Amniotic stem cell (primary cell): ENCODE results near the gene INHA.

Experiments
- DNase-seq: peaks from one replicate; lab custom pipeline; 2025; lab: John Stamatoyannopoulos, UW

The INHA gene

DNA sequence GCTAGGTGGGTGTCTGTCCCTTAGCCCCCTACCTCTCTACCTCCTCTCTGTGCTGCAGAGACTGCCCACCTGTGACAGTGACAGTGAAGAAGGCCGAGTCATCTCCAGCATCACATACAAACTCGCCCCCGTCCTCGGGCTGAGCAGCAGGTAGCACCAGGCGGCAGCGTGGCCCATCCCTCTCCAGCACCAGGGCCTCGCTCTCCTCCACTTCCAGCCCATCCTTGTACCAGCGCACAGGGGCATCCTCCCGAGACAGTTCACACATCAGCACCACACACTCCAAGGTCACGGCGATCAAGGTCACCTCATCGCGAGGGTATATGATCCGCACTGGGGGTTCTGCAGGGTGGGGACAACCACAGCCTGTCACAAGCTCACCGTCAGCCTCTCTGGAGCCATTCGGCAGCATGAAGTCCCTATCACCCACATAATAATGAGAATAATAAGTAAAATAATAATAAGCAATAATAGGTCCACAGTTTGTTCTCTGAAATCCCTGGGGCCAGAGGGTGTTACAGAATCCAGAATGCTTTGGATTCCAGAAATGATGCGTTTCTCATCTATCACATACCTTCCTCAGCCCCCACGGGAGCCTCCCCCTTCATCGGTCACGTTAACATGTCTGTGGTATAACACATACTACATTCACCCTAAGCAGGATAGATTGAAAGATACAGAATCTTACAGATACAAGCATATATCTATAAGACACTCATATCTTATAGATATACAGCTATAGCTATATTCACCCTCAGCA is 12.8 kb upstream of the INHA start:
- no peak for DNase-seq

GRCh38 chr2:219560037-219560892 is 11.8 kb upstream of the INHA start:
- no peak for DNase-seq

DNA sequence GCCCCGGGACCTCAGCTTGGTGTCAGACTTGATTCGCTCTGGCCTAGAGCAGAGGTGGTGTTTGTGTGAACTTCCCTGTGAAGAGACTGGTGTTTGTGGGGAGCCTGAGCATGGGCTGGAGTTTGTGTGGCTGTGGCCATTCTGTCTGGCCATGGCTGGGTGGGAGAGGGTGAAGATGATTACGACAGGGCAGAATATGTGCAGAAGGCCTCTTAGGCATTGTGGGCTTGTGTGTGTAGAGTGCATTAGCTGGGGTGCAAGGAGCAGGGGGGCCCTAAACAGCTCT is 11.3 kb upstream of the INHA start:
- no peak for DNase-seq

DNA sequence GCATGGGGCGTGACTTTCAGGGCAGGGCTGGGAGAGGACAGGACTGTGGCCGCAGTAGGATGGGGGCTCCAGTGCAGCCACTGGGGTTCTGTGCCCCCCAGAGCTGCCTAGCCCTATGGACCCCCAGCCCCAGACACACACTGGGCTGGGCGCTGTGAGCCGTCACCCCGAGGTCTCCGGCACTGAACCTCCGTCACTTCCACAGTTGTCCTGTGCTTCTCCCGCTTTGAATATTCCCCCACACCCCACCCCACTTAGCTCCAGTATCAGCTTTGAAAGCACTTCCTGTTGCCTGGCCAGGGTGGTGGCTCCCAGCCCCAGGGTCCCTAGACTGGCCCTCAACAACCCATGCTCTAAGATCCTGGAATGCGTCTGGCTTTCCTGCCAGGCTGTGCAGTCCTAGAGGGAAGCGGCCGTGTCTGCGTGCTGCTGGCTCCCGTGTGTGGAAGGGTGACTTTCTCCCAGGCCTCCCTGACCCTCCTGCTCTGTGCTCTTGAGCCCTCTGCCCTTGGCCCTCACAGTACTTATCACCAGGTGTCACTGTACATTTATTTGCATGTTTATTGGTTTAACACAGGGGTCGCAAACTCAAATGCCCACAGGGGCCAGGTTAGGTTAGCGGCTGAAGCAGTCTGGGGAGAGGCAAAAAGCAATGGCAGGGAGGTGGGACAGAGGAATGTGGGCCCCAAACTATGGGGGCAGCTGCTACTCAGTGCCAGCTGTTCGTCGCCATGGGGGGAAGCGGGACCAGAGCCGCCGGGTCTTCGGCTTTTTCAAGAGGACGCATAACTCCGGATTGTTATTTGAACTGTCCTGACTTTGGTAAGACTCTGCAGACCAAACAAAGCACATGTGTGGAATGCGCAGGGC is 10.7 kb upstream of the INHA start:
- no peak for DNase-seq

DNA sequence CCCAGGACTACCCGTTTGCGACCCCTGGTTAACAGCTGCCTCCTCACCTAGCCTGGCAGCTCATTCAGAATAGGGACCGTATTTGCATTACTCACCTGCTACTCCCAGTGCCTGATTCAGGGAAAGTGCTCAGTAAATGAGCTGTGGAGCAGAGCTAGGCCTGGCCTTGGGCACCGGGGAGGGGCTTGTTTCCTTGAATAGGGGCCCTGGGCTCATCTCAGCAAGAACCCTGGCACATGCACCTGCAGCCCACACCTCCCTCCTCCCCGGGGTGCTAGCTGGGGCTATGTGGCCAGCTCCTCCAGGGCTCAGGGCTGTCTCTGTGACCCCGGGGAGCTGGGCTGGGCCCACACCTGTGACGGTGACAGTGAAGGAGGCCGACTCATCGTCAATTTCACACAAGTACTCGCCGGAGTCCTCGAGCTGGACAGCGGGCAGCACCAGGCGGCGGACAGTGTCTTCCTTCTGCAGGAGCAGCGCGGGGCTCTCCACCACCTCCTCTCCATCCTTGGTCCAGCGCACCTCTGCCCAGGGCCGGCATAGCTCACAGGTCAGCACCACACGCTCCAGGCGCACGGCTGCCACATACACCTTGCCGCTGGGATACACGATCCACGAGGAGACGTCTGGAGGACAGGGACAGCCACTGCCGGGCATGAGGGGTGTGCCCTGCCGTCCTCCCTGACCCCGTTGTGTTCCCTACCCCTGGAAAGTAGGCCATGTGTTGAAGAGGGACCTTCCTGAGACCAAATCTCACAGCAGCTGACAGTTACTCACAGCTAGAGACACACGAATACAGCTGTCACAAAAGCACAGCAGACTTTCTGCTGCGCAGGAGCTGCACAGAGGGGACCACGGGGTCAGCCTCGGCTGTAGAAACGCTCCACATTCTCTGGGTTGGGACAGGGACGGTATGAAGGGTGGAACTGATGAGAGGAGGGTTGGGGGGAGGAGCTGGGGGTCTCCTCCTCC is 9.8 kb upstream of the INHA start:
- no peak for DNase-seq

DNA sequence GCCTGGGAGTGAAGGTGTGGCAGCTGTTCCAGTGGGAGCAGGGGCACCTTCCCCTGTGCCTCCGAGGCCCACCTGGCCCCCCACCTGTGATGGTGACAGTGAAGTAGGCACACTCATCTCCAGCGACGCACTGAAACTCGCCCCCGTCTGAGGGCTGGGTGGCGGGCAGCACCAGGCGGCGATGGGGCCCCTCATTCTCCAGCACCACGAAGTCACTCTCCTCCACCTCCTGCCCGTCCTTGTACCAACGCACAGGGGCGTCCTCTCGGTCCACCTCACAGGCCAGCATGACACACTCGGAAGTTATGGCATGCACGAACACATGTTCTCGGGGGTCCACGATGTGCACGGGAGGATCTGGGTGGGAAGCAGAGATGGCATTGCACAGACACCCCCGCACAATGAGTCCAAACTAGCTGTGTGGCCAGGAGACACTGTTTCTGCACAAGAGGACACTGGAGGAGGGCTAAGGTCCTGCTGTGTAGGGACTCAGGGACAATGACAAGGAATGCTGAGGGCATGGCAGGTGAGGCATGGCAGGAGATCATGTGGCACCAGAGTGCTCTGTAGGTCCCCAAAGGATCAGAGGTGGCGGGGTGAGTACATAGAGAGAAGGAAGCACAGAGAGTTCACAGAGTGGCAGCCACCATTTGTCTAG is 8.7 kb upstream of the INHA start:
- no peak for DNase-seq

DNA sequence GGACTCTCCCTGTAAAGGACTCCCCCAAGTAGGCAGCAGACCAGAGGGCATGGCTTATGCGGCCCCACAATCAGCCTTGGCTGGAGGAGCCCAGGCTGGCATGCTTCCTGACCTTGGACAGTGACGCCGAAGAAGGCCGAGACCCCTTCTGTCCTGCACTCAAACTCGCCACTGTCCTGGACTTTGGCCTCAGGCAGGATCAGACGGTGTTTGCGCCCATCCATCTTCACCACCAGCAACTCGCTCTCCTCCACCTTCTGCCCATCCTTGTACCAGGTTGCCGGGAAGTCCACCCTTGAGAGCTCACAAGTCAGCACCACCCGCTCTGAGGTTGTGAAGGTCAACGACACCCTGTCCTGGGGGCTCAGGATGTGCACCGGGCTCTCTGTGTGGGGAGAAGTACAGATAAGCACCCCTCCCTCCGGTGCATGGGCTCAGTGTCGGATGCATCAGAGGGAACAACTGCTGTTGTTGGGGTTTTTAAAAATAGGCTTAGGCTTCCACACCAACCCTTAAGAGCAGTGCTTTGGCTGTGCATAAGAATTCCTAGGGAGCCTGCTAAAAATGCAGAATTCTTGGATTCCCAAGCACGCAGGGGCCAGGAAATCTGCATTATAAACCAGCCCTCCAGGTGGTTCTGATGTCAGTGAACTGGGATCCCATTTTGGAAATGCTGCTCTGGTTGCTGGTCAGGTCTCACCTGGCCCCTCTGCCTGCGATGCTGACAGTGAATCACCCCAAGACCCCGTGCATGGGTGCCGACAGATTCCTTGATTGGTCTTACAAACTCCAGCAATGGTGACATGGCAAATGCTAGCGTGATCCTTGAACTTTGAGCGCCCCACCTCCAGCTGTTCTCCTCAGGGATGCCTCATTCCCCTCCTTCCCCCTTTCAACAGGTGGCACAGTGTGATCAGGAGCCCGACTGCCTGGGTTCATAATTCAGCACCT is 6.7 kb upstream of the INHA start:
- no peak for DNase-seq

DNA sequence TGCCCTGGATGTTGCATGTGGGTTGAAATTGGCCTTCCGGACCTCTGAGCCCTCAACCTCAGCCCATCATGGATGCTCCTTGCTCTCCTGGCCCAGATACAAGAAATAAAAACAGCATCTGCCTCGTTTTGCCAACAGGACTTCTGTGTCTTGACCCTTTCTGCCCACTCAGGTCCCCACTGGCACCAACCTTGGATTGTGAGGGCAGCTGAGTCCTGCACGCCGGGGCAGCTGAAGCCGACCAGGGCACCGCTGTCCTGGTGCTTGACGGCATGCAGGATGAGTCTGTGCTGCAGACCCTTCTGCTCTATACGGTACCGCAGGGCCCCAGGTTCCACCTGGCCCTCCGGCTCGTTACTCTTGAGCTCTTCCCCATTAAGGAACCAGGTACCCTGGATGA is 5.5 kb upstream of the INHA start:
- no peak for DNase-seq

GRCh38 chr2:219567131-219567530 is 5.0 kb upstream of the INHA start:
- DNase-seq = no peak

DNA sequence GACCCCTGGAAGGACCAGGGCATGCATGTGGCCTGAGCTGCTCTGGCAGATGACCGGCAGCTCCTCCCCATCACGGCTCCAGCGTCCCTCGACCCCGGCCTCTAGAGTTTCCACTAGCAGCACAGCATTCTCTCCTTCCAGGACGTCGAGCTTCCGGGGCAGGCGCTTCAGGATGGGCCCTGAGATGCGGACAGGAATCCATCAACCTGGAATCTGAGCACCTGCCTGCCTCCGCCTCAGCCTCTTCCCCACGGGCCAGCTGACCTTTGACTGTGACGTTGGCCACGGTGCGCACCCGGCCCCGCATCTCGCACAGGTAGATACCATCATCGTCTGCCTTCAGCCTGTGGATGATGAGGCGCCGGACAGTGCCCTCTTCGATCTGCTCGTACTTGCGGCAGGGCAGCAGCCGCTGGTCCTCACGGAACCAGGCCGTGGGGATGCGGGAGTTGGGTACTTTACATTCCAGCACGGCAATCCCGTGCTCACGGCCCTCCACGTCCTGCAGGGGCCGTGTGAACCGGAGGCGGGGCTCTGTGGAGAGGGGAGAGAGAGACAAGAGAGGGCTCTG is 4.2 kb upstream of the INHA start:
- no peak for DNase-seq

GRCh38 chr2:219569041-219569440 is 3.1 kb upstream of the INHA start:
- DNase-seq = no peak

- DNase-seq = no peak
Measured at GRCh38 chr2:219569635-219570034, 2.5 kb upstream of the INHA start.

- no peak for DNase-seq
Measured at GRCh38 chr2:219570194-219570923, 1.8 kb upstream of the INHA start.

DNA sequence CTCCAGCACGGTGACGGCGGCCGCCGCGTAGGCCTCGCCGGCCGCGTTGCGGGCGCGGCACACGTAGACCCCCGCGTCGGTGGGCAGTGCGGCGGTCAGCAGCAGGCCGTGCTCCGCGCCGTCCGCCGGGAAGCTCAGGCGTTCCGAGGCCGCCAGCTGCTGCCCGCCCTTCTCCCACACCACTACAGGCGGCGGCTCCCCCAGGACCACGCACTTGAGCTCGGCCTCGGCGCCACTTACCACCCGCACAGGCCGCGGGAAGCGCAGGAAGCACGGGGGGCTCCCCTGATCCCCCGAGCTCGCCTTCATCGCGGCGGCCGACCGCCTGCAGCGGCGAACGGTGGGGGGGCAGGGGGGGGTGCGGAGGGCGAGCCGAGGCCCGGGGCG is 1.2 kb upstream of the INHA start:
- no peak for DNase-seq

GRCh38 chr2:219571311-219572236 is 536 bp upstream of the INHA start, which contains the start of gene OBSL1:
Gene OBSL1, minus strand, starts transcription at chr2:219571539. Its CDS starts 307 bp downstream, at chr2:219571232.
- peak; percentile 25 for DNase-seq

DNA sequence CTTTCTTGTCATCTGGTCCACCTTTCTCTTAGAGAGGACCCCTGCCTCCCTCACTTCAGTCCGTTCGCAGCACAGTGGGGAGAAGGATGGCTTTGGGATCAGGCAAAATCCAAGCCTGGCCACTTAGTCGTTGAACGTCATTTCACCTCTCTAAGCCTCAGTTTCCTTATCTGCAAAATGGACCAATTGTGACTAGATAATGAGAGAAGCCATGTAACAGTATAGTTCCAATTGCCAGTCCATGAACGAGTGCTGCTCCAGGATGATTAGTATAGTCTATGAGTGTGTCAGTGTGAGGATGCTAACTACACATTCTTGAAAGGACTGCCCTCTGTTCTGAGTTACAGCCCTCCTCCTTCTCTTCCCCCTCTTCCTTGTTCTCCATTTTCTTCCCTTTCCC is 1.1 kb downstream of the INHA start:
- no peak for DNase-seq

GRCh38 chr2:219574484-219575311 is 2.6 kb downstream of the INHA start:
- no peak for DNase-seq
